ENCODE results near the gene GTSF1L.

DNA sequence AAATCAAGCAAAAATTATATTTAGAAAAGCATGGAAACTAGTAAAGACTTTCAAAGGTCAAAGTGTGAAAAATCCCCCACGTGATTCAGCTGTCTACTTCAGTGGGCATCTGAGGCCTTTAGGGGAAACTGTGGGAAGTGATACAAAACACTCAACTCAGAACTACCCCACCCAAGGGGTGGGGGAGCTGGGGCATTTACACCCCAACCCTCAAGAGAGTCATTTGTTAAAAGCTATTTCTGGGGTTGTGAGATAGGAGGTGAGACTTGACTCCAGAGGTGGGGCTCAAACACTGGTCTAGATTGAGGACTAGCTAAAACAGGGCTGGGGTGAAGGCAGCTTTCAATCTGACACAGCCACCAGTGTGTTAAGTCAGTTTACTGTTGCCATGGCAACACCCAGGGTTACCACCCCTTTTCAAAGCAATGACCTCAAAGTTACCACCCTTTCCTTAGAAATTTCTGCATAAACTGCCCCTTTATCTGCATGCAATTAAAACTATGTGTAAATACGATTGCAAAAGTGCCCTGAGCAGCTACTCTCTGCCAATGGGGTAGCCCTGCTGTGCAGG is 9.9 kb upstream of the GTSF1L start:
- TF ChIP-seq POLR2AphosphoS5 (IDR thresholded peaks at IDR 0.05) (no peak), POLR2A (IDR thresholded peaks at IDR 0.05) (no peak), EP300 (IDR thresholded peaks at IDR 0.05) (no peak)
- TF ChIP-seq, protein P1, sequence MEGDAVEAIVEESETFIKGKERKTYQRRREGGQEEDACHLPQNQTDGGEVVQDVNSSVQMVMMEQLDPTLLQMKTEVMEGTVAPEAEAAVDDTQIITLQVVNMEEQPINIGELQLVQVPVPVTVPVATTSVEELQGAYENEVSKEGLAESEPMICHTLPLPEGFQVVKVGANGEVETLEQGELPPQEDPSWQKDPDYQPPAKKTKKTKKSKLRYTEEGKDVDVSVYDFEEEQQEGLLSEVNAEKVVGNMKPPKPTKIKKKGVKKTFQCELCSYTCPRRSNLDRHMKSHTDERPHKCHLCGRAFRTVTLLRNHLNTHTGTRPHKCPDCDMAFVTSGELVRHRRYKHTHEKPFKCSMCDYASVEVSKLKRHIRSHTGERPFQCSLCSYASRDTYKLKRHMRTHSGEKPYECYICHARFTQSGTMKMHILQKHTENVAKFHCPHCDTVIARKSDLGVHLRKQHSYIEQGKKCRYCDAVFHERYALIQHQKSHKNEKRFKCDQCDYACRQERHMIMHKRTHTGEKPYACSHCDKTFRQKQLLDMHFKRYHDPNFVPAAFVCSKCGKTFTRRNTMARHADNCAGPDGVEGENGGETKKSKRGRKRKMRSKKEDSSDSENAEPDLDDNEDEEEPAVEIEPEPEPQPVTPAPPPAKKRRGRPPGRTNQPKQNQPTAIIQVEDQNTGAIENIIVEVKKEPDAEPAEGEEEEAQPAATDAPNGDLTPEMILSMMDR (IDR thresholded peaks at IDR 0.05), result no peak

All from upper lobe of left lung (tissue), 4 donors.